HG02938 (cell line): ENCODE results near the gene YBX1.
"Not testable (repeated sequence)": the region's sequence is repeated elsewhere in the genome, so short reads cannot be mapped to it uniquely, and the experiment has no call there.

Source experiments
- ATAC-seq: cut with Tn5 transposase; IDR thresholded peaks from one replicate; pipeline ENCODE4 v1.9.1; 2021; ENCODE audit warnings: mild to moderate bottlenecking, moderate library complexity; ENCODE audit not compliant: unreplicated experiment

Gene YBX1

DNA sequence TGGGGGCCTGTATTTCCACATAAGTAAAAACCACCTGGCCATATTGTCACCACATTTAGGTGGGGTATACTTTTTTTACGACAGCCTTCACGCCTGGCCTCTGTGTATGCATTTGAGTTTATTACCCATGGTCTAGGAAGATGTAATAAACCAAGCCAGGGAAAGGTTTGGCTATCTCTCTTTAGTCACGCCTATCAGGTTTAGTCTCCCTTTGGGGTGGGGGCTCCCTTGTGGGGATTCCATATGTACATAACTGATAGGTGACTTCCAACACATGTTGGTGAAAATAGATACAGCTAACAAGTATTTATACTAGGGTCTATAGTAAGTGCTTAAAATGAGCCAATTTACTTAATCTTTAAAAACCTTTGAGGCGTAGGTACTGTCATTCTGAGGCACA is 4.2 kb downstream of the YBX1 start:
- ATAC-seq = no peak

GRCh38 chr1:42689912-42690311 is 7.7 kb downstream of the YBX1 start:
- no peak for ATAC-seq

- no peak for ATAC-seq
Observed at GRCh38 chr1:42690477-42691156, 8.4 kb downstream of the YBX1 start.

DNA sequence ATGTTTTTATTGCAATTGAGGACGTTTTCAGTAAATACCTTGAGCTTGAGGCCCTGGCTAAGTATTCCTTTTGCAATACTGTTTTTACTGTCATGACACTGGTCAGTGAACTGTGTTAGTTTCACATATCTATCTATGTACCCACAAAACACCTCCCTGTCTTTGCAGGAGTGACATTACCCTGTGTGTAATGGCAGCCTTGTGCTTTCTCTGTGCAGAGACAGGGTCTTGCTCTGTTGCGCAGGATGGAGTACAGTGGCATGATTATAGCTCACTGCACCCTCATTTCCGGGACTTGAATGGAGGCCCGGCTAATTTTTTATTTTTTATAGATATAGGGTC is 8.9 kb downstream of the YBX1 start:
- no peak for ATAC-seq

- ATAC-seq = no peak
Observed at GRCh38 chr1:42692461-42692860, 10.2 kb downstream of the YBX1 start.

GRCh38 chr1:42692911-42693310 is 10.7 kb downstream of the YBX1 start:
- ATAC-seq = no peak

DNA sequence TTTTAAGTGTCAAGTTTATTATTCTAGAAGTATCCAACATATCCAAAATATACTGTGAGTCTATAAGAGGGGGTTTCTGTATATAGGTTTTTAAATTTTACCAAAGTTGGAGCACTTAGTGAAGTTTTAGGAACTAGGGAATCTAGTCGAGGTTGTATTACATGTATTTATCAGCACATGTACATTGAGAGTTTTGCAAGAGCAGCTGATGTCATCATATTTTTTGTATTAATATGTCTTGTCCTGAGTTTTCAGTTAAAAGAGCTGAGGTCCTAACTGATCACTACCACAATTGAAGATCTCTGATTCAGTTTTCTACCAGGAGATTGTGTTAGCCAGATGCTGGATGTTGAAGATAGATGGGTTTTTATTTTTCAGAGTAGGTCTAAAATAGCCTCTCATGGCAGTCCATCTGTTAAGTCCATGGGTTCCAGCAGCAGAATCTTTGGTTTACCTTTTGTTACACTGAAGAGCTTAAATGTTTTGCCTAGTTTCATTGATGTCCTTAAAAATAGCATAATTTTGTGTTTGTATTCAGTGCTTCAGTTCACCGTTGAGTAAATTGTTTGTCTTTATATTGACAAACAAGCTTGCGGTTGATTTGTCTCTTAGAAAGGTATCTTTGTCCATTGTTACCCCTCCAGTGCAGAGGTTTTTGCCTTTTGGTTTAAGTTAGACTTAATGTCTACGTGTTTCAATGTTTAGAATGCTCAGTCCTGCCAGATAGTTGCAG is 16.0 kb downstream of the YBX1 start:
- ATAC-seq = no peak

DNA sequence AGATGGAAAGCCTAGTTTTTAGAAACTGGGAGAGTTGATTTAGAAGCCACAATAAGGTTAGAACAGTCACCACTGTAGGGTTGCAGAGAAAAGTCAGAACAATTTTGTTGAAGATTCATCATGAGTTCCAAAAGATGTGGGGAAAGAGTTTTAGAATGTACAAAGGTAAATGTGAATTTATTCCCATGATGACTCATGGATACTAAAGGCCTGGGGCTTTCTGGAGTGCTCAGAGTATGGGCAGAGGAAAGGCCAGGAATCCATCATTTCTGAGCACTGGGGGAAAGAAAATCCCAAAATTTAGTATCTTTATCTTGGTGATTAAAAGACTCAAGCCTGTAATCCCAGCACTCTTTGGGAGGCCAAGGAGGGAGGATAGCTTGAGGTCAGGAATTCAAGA is 17.8 kb downstream of the YBX1 start:
- ATAC-seq = no peak

GRCh38 chr1:42703888-42704464 is 21.8 kb downstream of the YBX1 start:
- no peak for ATAC-seq

- not testable (repeated sequence) for ATAC-seq
Observed at GRCh38 chr1:42712808-42713207, 30.6 kb downstream of the YBX1 start.

GRCh38 chr1:42713293-42713692 is 31.1 kb downstream of the YBX1 start:
- no peak for ATAC-seq

DNA sequence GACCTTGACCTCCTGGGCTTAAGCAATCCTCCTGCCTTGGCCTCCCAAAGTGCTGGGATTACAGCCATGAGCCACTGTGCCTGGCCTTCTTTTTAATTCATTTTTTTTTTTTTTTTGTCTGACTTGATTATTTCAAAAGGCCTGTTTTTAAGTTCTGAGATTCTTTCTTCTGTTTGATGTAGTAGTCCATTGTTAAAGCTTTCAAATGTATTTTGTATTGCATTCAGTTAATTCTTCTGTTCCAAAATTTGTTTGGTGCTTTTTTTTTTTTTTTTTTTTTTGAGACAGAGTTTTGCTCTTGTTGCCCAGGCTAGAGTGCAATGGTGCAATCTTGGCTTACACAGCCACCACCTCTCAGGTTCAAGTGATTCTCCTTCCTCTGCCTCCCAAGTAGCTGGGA is 32.2 kb downstream of the YBX1 start:
- ATAC-seq = not testable (repeated sequence)

DNA sequence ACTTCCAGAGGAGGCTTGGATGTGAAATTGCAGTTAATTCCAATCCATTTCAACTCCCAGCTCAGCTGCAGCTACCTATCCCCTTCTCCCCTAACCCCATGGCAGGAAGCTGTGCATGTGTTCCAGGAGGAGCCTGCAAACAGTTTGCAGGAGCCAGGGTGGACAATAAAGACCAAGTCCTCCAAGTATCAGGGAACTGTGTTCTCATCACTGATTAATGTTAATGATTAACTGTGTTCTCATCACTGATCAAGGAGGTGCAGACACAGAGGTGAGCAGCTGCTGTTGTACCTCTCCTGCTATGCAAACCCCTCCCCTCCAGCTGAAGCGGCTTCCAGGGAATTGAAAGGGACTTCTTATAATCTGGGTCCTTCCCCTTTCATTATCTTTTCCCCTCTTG is 38.6 kb downstream of the YBX1 start:
- ATAC-seq = no peak

DNA sequence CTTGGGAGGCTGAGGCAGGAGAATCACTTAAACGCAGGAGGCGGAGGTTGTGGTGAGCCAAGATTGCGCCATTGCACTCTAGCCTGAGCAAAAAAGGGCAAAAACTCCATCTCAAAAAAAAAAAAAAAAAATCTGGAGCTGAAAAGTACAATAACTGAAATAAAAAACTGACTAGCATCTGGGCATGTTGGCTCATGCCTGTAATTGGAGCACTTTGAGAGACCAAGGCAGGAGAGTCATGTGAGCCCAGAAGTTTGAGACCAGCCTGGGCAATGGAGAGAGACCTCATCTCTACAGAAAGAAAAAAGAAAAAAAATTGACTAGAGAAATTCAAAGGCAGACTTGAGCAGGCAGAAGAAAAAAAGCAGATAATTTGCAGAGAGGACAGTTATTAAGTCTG is 39.7 kb downstream of the YBX1 start:
- ATAC-seq = no peak

GRCh38 chr1:42722403-42722802 is 40.2 kb downstream of the YBX1 start:
- not testable (repeated sequence) for ATAC-seq

- ATAC-seq = no peak
Observed at GRCh38 chr1:42723511-42723910, 41.3 kb downstream of the YBX1 start.

DNA sequence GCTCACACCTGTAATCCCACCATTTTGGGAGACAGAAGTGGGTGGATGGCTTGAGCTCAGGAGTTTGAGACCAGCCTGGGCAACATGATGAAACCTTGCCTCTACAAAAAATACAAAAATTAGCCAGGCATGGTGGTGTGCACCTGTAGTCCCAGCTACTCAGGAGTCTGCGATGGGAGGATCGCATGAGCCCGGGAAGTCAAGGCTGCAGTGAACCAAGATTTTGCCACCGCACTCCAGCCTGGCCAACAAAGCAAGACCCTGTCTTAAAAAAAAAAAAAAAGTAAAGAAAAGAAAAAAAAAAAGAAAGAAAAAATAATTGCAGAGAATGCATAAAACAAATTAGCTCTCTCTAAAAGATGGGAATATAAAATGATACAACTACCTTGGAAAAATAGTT is 43.6 kb downstream of the YBX1 start:
- ATAC-seq = not testable (repeated sequence)

DNA sequence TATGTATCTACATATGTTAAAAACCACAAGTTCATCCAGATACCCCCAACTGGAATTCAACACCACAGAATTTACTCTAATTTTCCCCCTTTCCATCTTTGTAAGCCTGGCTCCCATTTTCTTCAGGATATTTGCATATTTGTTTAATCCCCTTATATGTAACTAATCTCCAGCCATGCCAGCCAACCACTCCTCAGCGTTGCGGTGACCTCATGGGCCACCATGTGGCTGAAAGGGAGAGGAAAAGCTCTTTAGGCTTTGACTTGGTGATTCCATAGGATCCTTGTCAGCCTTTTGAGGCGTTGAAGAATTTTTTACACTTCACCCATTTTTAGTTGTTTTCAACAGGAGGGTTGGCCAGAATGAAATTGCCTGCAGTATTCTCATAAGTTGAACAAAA is 47.8 kb downstream of the YBX1 start:
- ATAC-seq = no peak

DNA sequence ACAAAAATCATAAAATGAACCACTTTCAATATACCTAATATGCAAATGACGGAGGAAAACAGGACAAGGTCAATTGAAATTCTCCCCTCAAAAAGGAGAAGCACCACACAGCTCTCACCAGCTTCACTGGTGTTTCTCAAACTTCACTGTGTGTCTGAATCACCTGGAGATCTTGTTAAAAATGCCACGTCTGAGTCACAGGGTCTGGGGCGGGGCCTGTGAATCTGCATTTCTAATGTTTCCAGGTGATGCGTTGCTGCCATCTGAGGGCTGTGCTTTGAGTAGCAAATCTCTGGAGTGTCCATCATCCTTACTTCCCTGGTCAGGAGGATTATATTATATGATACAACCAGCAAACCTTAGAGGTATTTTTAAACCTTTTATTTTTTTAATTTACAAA is 48.8 kb downstream of the YBX1 start:
- ATAC-seq = no peak

DNA sequence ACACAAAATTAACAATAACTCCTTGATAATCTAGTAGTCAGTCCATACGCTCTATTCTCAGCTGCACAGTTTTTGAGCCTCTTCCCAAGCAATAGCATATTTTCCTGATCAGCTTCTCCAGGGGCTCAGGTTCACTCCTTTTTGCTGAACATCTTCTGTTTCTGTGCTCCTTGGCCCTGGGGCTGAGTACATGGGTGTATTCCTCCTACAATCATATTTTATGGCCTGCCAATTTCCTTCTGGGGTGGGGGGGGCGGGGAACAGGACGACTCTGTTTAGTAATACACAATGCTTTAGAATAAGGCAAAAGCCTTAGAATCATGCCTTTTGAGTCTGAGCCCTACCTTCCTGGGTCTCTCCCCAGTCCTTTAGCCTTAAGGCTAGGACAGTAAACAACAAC is 49.4 kb downstream of the YBX1 start:
- ATAC-seq = no peak

- no peak for ATAC-seq
Observed at GRCh38 chr1:42732126-42732680, 50.0 kb downstream of the YBX1 start.
